Stimulated activated CD8-positive, alpha-beta memory T cell treated with anti-CD3 and anti-CD28 coated beads, Interleukin-2, amount 100 ng/mL, for 1 hour (primary cell): ENCODE results near the gene FOXN1.

Experiments
- DNase-seq, 2 donors: peaks; one replicate each; pipeline ENCODE4 v3.0.0-alpha.2; 2020; ENCODE audit warnings: low read depth in 2 of 2

The FOXN1 gene

GRCh38 chr17:28547623-28548416 lies 41.7 kb downstream of the FOXN1 start:
- DNase-seq: peak in 1 of 2 donors; percentile 24

GRCh38 chr17:28548417-28549130 lies 42.4 kb downstream of the FOXN1 start:
- no peak for DNase-seq

- DNase-seq: no peak
Measured at GRCh38 chr17:28549236-28550132, 43.3 kb downstream of the FOXN1 start.

GRCh38 chr17:28550858-28551257 lies 44.7 kb downstream of the FOXN1 start:
- DNase-seq: no peak

- DNase-seq: no peak
Measured at GRCh38 chr17:28551421-28552175, 45.5 kb downstream of the FOXN1 start.

- peak; percentile 62 to 65 for DNase-seq
Measured at GRCh38 chr17:28552176-28552999, 46.2 kb downstream of the FOXN1 start, which contains the start of gene UNC119. Gene UNC119 (minus strand): TSS chr17:28552624. CDS start chr17:28552557, 67 bp downstream.

GRCh38 chr17:28553000-28553505 lies 46.9 kb downstream of the FOXN1 start:
- DNase-seq: no peak

GRCh38 chr17:28554565-28554964 lies 48.4 kb downstream of the FOXN1 start:
- no peak for DNase-seq

GRCh38 chr17:28555022-28555421 lies 48.9 kb downstream of the FOXN1 start:
- no peak for DNase-seq

GRCh38 chr17:28563475-28563874 lies 57.3 kb downstream of the FOXN1 start:
- DNase-seq: no peak

GRCh38 chr17:28567604-28568003 lies 61.5 kb downstream of the FOXN1 start:
- no peak for DNase-seq

- no peak for DNase-seq
Measured at GRCh38 chr17:28569446-28569845, 63.3 kb downstream of the FOXN1 start.

GRCh38 chr17:28570716-28571360 lies 64.7 kb downstream of the FOXN1 start:
- DNase-seq: peak in 1 of 2 donors; percentile 26

GRCh38 chr17:28571361-28572122 lies 65.4 kb downstream of the FOXN1 start, which contains the start of gene PIGS:
Gene PIGS (minus strand): TSS chr17:28571524. CDS start chr17:28571496, 28 bp downstream.
- DNase-seq: peak; percentile 75 to 84

- no peak for DNase-seq
Measured at GRCh38 chr17:28572259-28573039, 66.3 kb downstream of the FOXN1 start.

GRCh38 chr17:28573040-28573380 lies 66.9 kb downstream of the FOXN1 start:
- no peak for DNase-seq

- DNase-seq: no peak
Measured at GRCh38 chr17:28573521-28573920, 67.4 kb downstream of the FOXN1 start.

- DNase-seq: no peak
Measured at GRCh38 chr17:28573966-28574480, 67.9 kb downstream of the FOXN1 start.
